HUDEP-2 (cell line): ENCODE results near the gene BEST1.
A peak's percentile ranks its signal among the peaks of the same experiment; 100 is the strongest.
"Not testable (repeated sequence)": the region's sequence is repeated elsewhere in the genome, so short reads cannot be mapped to it uniquely, and the experiment has no call there.

Source experiments
- DNase-seq, 76 experiments: peaks; one replicate each; lab custom pipeline; 2025; ENCODE audit not compliant: unreplicated experiment in 76 of 76; lab: John Stamatoyannopoulos, UW

Gene BEST1

DNA sequence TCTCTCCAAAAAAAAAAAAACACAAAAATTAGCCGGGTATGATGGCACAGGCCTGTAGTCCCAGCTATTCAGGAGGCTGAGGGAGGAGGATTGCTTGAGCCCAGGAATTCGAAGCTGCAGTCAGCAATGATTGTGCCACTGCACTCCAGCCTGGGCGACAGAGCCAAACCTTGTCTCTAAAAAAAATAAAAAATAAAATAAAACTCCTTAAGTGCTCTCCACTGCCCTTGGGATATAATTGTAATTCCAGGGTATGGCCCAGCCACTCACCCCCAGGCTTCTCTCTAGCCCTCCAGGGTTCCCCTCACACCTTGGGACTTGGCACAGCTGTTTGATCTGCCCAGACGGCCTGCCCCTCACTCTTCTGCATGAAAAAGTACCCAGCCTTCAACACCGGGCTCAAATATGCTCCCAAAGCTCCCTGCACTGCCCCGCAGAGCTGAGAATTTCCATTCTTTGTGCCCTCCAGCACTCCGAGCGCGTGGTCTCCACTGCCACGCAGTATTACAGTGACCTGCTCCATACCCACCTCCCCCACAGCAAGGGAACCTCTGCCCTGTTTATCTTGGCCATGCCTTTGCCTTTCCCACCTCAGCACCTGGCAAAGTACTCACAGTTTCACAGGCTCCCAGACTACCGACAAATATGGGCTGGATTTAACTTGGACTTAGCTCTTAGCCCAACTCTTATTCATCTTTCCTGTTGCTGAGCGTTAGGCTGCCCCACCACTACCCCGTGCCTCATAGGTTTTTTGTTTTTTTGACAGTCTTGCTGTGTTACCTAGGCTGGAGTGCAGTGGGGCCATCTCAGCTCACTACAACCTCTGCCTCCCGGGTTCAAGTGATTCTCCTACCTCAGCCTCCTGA, 24.8 kb downstream of the BEST1 start:
- no peak for DNase-seq

DNA sequence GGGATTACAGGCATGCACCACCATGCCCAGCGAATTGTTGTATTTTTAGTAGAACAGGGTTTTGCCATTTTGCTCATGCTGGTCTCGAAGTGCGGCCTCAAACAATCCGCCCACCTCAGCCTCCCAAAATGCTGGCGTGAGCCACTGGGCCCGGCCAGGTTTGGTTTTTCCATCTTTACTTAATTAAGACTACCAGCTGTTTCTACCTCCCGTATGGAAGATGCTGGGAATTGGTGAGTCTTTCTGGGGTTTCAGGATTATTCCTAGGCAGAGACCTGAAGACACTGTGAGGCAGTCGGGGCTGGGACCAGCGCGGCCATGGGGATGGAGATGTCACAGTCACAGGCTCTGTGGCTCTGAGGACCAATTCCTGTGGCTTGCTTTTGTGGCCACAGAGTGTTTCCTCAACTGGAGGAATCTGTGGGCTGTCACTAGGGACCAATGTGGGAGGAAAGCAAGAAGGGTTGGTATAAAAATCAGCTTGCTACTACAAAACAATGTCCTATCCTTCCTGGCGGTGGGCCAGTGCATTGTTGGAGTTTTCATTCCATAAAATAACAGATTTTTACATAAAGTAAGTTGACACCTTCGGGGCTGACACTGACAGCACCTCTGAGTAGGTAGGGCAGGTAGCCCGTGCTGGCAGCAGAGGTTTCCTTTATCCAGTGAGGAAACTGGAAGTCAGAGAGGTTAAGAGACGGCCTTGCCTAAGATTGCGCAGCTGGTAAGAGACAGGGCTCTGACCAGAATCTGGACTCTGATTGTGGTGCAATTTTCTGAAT, 25.7 kb downstream of the BEST1 start:
- no peak for DNase-seq

DNA sequence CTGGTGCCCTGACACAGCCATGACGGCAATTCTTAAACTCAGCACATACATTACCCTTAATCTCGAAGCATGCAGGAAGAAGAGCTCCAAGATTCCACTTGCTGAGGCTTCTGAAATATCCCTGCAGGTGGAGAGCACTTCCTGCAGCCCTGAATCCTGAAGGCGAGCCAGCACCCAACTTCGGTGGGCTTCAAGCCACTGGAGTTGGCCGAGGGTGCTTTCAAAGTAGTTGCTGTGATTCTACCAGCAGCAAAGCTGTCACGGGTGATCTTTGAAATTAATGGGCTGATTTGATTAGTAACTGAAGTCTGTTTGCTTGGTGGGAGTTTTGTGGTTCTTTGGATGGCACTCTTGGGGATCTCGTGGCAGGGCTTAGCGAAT, 26.3 kb downstream of the BEST1 start:
- no peak for DNase-seq

DNA sequence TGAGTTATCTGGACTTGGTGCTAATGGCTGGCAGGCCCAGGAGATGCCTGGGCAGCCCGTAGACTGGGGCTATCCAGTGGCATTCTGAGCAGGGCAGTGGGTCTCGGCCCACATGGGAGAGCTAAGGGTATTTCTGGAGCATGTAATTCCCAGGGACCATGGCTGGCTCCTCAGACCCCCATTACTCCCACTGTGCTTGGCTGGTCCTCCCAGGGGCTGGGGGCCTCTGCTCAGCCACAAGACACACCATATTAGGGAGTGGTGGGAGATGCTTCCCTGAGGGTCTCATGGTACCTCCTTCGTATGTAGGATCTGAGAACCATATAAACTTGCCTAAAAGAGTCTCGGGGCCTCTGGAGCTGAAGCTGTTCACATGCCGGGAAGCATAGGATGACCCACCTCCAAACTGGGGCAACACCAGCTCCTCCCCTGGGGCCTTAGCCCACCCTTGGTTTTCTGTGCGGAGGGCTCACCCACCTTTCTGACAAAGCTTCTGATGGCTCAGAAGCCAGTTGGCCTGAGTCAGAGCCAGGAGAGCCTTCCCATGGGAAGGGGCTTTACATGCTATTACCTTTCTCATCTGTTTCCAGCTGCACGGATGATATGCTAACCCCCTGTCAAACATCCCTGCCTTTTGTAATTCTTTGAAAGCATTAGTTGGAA, 26.8 kb downstream of the BEST1 start:
- DNase-seq: no peak

DNA sequence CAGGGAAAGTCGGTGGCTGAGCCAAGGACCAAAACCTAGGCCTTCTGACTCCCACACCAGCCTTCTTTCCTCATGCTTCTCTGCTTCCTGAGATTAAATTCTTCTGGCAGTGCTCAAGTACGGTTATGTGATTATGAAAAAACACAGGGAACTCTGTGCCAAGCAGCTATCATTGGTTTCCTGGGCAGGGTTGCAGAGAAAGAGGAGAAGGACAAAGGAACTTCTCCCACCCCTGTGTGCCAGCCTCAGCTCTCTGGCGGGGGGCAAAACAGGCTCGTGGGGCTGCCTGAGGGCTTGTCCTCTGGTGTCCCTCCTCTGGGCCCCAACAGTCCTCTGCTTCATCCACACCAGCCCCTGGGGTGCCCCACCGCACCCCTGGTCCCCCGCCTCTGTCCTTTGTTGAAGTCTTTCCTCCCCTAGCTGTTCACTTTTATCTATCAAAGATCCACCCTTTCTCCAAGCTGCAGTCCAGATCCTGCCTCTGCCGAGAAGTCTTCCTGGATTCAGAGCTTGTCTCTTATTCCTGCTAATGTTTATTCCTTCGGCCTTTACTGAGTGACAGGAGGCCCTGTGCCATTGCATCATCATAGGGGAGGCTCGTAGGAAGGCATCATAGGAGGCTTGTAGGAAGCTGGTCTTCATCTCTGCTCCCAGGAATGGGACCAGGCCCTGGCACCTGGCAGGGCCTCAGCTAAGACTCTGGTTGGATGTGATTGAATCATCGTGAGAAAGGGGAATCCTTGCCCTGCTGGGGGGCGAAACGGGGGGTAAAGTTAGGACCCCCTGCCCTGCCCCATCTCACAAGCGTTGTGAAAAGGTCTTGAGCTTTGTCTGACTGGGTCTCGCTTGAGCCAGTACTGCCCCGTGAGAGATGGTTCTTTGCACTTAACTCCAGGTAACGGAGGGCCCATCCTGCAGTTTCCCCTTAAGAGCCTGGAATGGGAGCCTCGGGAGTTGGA, 28.8 kb downstream of the BEST1 start:
- no peak for DNase-seq

DNA sequence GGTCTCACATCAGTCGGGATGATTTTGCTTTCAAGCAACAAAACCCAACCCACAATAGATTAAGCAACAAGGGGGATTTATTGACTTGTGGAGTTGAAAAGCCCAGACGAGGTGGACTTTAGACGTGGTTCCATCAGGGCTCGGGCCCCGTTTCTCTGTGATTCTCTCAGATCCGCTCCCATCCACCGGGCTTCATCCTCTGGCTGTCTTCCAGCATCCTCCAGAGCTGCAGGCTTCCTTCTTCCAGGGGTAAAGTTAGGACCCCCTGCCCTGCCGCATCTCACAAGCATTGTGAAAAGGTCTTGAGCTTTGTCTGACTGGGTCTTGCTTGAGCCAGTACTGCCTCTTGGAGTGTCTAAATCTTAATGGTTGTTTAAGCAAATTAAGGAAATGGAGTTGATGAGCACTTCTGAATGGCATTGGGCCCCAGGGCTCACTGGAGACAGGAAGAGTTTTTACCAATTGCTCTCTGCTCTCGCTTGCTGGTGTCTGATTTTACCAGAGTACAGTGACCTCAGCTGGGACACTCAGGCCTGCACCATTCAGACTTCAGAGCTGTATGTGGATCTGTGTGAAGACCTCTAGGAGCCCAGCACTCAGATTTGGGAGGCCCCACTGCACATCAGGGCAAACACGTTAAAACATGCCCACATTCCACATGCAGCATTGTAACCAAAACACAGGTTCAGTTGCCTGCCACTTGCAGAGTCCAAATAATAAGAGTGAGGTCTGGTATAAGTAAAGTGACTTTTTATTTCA, 30.8 kb downstream of the BEST1 start:
- no peak for DNase-seq

DNA sequence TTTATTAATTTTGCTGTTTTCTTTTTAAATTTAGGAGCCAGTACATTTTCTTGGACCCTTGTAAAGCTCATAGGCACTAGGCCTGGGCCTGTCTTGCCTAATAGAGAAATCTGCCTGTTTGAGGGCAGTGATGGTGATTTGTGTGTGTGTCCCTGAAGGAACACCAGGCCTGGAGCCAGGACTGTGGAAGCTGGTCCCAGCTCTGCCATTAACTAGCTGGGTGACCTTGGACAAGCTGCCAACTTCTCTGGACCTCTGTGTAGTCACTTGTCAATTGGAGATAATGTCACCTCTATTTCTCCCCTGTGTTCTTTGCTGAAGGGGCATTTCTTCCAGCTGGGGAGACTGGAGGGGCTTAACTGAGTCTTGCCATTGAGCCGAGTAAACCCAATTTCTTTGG, 33.3 kb downstream of the BEST1 start:
- DNase-seq: no peak

DNA sequence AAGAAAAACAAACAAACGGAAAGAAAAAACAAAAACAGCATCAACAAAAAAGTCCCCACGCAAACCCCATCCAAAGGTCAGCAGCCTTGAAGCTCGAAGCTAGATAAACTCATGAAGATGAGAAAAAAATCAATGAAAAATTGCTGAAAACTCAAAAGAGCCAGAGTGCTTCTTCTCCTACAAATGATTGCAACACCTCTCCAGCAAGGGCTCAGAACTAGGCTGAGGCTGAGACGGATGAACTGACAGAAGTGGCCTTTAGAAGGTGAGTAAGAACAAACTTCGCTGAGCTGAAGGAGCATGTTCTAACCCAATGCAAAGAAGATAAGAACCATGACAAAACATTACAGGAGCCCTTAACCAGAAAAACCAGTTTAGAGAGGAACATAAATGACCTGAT, 35.7 kb downstream of the BEST1 start:
- no peak for DNase-seq

DNA sequence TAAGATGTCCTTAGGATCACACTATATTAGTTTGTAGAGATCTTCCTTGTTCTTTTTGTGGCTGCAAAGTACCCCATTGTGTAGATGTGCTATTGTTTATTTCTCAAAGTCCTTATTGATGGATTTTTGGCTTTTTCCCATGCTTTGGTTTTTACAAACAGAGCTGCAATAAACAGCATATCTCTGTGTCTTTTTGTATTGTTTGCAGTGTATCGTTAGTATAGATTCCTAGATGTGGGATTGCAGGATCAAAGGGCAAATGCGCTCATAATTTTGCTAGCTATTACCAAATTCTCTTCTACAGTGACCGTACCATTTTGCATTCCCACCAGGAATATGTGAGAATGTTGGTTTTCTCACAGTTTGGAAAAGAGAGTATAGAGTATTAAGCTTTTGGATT, 44.8 kb downstream of the BEST1 start:
- DNase-seq: no peak

DNA sequence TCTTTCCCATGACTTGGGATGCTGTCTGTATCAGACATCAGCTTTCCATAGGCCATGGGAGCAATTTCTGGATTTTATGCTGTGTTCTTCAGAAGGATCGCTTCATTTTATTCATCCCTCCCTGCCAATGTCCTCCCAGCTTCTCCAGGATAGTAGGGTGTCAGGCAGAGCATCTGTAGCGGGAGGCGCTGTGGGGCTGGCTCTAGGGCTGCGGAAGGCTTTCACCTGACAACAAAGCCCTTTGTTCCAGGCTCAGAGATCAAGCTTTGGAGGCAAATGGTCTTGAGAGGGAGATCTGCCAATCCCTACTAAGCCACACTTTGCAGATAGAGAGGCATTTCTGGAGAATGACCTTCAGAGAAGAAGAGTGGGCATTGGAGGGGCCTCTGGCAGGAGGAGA, 46.8 kb downstream of the BEST1 start:
- DNase-seq: no peak

DNA sequence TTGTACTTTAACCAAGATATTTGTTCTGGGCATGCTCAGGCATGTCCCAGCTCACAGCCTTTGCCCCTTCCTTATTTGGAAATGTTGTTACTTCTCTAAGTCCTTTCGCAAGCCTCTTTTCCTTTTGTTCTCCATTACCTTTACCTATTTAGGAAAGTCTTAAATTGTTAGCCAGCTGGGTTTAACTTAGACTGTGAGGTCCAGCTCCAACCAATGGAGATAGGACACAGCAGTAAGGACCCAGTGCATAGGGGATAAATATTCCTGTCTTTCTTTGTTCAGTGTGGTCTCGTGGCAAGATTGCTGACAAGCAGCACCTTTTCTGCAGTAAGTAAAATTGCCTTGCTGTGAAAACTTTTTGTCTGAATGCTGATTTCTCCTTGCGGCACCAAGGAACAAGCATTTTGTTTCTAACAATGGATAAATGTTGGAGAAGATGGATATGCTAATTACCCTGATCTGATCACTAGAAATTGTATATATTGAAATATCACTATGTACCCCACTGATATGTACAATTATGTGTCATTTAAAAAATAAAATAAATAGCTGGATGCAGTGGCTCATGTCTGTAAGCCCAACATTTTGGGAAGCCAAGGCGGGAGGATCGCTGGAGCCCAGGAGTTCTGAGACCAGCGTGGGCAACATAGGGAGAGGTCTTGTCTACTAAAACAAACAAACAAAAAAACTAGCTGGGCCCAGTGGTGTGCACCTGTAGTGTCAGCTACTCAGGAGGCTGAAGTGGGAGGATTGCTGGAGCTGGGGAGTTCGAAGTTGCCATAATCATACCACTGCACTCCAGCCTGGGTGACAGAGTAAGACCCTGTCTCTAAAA, 49.2 kb downstream of the BEST1 start:
- DNase-seq: no peak

DNA sequence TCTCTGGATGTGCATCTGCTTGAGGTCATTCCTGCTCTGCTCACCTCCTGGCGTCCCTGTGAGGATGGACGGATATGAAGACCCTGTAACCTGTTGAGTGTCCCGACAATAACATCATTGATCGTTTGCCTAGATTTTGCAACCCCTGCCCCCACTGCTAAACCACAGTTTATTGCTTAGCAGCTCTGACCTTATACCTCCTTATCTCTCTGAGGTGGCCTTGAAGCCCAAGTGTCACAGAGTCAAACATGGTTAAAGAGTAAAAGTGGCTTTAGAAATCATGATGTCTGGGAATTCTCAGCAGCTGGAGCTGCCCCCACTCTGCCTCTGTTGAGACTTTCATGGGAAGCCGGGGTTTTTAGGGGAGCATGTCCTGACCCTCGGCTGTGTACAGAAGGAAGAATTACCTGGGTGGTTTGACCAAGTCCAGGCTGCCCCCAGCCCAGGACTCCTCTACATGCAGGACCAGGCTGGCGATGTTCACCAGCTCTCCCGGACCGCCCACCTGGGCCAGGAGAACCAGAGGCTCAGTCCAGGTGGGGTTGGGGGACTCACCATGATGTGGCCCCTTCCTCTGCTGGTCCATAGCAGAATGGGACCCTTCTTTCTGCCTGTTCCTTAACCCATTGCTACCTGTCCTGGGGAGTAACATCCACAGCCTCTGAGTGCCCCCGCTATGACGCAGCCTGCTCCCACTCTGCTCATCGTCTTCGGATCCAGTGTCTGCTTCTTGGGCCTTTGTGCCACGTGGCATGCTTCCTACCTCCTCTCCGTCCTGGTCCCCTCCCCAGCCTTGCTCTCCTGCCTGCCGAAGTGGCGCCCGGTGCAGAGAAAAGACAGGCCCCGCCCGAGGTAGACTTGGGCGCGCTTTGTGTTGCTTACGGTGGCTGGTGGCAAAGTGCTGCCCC, 50.6 kb downstream of the BEST1 start:
- DNase-seq: no peak

DNA sequence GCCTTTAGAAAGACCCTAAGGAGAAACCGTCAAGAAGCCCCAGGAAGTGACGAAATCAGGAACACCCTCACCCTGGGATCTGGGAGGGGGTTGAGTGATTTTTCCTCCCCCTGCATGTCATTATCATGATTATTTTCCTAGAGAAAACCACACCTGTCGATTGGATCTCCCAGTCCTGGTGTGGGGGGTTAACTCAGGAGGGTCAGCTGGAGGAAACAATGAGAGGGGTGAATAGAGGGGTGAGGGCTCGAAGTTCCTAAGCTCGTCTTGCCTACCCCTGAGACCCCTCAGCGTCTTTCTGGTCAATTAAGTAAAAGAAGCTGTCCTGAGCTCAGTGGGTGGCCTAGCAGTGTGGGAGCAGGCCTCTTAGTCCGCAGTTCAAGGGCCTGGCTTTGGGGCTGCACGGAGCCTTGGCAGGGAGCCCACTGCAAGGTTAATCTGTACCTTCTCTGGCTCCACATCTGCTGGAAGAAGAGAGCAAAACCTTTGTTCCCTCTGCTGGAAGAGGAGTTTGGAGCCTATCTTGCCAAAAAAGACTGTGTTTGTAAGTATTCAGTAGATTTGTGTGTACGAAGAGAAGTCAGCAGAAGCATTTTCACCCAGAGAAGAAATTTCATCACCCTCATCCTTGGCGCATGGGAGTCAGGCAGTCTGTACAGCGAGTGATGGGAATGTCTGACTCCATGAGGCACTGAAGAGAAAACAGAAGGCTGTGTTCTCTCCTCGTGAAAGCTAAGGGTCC, 51.5 kb downstream of the BEST1 start:
- peak in 6 of 76 experiments; percentile 6 to 20 (median 10) for DNase-seq

DNA sequence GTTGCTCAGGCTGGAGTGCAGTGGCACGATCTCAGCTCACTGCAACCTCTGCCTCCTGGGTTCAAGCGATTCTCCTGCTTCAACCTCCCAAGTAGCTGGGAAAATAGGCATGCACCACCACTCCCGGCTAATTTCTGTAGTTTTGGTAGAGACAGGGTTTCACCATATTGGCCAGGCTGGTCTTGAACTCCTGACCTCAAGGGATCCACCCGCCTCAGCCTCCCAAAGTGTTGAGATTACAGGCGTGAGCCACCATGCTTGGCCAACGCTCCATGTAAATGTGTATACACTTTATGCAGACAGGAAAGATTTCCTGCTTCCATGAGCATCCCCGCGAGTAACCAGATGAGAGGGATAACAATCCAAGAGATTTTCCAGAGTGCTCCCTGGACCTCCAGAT, 52.1 kb downstream of the BEST1 start:
- not testable (repeated sequence) for DNase-seq

DNA sequence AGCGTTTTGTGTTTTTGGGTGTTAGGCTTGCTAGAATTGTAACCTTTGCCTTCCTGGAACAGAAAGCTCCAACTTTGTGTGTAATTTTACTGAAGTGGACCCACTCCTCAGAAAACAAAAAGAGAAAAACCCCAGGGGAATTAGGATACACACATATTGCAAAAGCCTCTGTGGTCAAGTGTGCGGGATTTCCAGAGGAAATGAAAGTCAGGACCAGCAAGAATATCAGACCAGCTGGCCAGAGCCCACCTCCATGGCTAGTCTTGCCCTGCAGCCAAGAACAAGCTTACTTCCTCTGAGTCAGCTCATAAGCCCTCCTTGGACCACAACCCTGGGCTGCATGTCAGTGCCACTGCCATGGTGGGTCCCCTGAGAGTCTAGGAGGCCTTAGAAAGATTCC, 54.3 kb downstream of the BEST1 start:
- DNase-seq: no peak

DNA sequence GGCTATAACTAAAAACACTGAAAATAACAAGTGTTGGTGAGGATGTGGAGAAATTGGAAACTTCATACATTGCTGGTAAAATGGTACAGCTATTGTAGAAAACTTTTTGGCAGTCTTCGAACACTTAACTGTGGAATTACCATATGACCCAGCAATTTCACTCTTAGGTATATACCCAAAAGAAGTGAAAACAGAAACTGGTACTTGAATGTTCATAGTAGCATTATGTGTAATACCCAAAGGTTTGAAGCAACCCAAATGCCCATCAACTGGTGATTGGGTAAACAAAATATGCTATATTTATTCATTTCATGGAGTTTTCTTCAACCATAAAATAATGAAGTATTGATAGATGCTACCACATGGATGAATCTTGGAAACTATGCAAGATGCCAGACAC, 58.0 kb downstream of the BEST1 start:
- no peak for DNase-seq

DNA sequence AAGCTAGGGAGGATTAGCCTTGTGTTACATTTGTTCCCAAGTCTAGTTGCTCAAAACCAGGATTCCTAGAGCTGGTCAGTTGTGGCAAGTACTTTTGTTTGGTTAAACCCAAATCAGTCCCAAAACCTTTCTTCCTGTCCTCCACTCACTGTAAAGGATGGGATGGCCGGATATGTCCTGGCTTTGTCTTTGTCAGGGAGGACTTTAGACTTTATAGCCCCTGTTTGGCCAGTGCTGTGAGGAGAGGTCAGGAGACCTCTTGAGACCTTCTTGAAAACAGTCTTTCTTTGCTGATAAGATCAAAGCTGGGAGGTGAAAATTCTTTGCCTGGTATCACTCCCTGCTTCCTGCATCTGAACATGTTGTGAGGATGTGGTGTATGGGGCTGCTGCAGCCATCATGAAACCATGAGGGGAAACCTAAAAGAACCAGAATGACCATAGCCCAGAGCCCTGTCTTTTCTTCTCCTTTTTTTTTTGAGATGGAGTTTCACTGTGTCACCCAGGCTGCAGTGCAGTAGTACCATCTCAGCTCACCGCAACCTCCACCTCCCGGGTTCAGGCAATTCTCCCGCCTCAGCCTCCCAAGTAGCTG, 60.9 kb downstream of the BEST1 start:
- DNase-seq: no peak
